HG02678 (cell line): ENCODE results near the gene PGPEP1.
"Not testable (repeated sequence)": the region's sequence is repeated elsewhere in the genome, so short reads cannot be mapped to it uniquely, and the experiment has no call there.

ENCODE experiments used
- ATAC-seq: cut with Tn5 transposase; IDR thresholded peaks from one replicate; pipeline ENCODE4 v1.9.1; 2021; ENCODE audit warnings: mild to moderate bottlenecking, moderate library complexity; ENCODE audit not compliant: unreplicated experiment

Gene PGPEP1

DNA sequence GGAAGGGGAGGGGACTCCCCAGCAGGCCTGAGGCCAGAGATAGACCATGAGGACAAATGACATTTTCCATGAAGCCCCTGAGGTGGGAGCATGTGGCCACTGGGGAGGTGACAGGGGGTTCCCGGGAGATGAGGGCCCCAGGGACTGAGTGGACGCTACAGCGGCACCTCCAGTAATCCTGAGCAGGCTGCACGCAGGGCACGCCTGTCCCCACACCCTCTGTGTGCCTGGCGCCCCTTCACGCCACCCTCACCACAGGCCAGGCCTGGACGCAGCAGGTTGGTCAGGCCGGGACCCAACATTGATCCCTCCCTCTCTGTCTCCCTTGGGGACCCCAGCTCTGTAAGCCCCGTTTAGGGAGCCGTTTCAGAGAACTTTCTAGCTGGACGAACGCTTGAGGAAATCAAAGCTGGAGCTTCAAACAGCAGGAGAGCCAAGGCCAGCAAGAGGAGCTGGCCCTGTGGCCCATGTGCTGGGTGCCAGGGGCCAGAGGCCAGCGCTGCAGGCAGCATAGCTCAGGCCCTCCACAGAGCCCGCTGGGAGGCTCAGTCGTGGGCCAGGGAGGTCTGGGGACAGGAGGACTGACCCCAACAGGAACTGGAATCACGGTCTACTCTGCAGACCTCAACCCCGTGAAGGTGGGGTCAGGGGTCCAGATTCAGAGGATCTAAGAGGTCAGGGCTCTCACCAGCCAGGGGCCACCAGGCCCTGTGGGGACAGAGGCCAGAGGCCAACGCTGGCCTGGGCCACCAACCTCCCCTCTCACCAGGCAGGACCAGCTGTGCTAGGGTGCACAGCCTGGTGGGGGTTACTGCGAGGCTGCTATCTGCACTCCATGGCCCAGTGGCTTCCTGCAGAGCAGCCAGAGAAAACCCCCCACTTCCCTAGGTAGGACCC, 32.1 kb upstream of the PGPEP1 start:
- no peak for ATAC-seq

- no peak for ATAC-seq
Observed at GRCh38 chr19:18308948-18309325, 31.5 kb upstream of the PGPEP1 start.

- ATAC-seq, result no peak
Observed at GRCh38 chr19:18309525-18310064, 30.8 kb upstream of the PGPEP1 start.

DNA sequence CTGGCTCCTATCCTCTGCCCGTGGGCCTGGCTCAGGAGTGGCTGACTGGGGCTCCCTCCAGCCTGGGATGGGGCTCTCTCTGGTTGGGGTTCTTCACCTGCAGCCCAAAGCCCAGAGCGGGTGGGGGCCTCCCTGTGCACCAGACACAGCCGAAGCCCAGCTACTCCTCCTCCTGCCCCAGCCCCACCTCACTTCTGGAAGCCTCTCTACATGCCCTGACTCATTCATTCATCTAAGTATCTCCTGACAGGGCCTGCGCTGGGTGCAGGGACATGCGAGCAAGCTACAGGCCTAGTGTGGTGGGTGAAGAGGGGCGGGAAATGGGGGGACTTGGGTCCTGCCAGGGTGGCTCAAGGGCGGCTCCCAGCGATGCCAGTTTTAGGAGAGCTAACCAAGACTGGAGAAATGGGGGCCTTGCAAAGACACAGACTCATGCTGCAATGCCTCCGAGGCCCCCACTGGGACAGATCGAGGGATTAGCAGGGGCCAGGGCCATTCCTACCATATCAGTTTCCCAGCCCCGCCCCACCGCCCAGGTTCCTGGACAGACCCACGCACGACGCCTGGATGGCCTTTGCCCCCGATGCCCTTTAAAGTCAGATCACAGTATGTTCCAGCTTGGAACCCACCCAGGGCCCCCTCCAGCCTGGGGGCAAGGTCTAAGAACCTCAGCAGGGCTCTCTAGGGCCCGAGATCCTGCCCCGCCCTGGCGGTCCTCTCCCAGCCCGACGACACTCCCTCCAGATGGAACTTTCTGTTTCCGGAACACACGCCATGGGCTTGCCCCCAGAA, 30.1 kb upstream of the PGPEP1 start:
- ATAC-seq, result no peak

DNA sequence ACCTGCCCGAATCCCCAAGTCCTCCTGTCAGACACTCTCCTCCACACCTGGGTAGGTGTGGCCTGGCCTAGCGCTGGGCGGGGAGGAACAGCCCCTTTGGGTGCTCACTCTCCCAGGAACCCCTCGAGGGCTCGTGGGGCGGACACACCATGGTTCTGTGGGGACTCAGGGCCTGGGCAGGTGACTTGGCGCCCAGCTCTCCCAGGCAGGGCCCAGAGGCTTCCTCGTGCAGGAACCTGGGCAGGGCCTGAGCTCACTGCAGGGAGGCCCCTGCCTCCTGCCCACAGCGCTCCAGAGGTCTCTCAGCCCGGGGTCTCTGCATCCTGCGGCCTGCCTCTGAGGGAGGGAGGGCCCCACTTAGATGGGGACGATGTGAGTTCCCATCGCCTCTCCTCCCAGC, 29.4 kb upstream of the PGPEP1 start:
- ATAC-seq, result no peak

DNA sequence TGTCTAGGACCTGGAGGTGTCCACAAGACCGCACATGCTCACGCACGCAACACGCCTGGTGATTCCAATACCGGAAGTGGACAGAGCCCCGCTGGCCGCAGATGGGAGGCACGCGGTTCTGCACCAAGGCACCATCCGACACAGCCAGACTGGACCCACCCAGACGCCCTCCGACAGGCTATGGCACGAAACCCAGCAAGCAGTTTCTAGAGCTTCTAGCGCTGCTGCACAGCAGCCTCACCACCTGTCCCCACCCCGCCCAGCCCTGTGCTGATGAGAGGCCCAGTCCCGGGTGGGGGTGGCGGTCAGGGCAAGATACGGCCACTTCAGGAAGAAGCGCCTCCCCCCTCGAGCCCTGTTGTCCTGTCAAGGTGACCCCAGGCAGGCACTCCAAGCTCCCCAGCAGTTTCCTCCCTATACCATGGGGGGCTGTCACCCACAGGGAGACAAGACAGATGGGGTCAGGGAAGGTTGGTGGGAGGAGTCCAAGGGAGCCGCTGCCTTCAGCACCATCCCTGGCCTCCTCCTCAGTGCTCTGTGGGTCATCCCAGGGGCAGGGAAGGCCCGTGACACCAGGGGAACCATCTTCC, 28.8 kb upstream of the PGPEP1 start:
- no peak for ATAC-seq

GRCh38 chr19:18312092-18312534, 28.3 kb upstream of the PGPEP1 start:
- no peak for ATAC-seq

DNA sequence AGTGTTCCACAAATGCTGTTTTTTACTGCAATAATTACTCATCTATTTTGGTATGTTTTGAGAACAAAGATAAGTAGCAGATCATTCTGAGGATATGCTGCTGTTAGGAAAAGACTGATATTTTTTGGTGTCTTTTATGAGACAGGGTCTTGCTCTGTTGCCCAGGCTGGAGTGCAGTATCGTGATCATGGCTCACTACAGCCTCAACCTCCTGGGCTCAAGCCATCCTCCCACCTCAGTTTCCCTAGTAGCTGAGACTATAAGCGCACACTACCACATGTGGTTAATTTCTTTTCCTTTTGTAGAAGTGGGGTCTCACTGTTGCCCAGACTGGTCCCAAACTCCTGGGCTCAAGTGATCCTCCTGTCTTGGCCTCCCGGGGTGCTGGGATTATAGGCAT, 27.0 kb upstream of the PGPEP1 start:
- no peak for ATAC-seq

GRCh38 chr19:18317961-18318800, 22.2 kb upstream of the PGPEP1 start:
- ATAC-seq, result no peak

DNA sequence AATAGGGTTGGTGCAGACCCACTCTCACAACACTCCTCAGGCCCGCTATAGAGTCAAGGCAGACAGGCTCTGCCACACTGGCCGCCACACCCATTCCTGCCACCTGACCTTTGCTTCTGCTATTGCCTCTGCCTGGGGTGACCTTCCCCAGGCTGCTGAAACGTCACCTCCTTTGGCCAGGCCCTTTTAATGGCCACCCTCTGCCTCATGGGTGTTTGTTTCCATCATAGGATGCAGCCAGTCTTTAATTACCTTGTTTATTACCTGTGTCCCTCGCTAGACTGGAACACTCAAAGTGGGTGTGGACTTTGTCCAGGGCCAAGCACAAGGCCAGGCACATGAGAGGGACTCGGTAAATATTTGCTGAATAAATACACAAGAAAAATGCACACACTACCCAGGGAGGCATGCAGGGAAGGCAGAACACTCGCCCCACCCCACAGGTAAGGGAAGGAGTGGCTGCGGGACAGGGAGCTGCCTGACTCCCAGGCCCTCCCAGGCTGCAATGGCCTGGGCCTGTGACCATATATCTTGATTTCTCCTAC, 20.7 kb upstream of the PGPEP1 start:
- ATAC-seq, result no peak

GRCh38 chr19:18320865-18321733, 19.3 kb upstream of the PGPEP1 start:
- no peak for ATAC-seq

DNA sequence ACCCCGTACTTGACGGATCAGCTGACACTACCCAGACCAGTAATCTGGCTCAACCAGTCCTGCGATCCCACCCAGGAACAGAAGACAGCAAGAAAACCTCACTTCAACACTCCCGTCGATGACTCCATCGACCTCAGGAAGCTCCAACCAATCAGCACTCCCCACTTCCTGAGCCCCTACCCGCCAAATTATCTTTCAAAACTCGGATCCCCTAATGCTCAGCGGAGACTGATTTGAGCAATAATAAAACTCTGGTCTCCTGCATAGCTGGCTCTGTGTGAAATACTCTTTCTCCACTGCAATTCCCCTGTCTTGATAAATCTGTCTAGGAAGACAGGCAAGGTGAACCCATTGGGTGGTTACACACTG, 18.7 kb upstream of the PGPEP1 start:
- no peak for ATAC-seq

DNA sequence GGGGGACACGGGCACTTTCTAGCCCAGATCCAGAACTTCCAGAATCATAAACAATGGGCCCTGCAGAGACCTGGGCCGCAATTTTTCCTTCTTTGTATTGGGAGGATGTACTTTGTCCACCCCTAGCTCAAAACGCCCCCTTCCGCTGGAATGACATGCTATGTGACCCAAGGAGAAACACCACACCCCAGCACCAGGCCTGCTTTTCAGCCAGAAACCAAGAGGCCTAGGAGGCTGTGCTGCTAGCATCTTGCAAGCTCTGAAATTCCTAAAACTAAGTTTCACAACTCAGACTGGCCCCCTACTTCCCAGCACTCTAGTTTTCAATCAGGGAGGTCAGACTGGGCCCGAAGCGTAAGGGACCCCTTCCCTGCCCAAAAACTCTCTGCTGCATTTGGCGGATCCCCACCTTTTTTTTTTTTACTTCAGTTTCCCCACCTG, 18.1 kb upstream of the PGPEP1 start:
- no peak for ATAC-seq

- peak; percentile 96 for ATAC-seq
Observed at GRCh38 chr19:18322759-18323460, 17.5 kb upstream of the PGPEP1 start, which contains the start of gene LSM4. Gene LSM4 (minus strand): TSS chr19:18323076. CDS start chr19:18323020, 56 bp downstream.

- ATAC-seq, result not testable (repeated sequence)
Observed at GRCh38 chr19:18324373-18324731, 16.0 kb upstream of the PGPEP1 start.

- no peak for ATAC-seq
Observed at GRCh38 chr19:18326772-18327171, 13.6 kb upstream of the PGPEP1 start.

- ATAC-seq, result peak; percentile 92
Observed at GRCh38 chr19:18328340-18329034, 11.9 kb upstream of the PGPEP1 start.

DNA sequence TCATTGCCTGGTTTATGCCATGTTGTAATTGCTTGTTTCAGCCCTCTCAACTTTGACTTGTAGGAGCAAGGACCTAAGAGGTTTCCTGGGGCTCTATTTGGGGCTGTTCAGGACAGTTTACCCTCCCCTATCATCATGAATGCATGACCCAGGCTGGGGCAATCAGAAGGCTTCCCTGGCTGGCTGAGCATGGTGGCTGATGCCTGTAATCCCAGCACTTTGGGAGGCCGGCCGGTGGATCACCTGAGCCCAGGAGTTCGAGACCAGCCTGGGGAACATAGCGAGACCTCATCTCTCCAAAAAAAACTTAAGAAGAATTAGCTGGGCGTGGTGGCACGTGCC, 11.4 kb upstream of the PGPEP1 start:
- no peak for ATAC-seq
